MCF 10A (cell line): Measurements from ENCODE around the gene PAIP2B. TPM values are rescaled to one million over a fixed set of nuclear protein-coding genes. Genes with fewer than 3 reads are reported as not detected.
"Not testable (repeated sequence)": the region's sequence is repeated elsewhere in the genome, so short reads cannot be mapped to it uniquely, and the experiment has no call there.

Experiments
- BruUV-seq: library from RNA; stranded (reverse); fragments of 400-500 nt; replicated peaks from 2 replicates; lab custom pipeline; 2021; lab: Mats Ljungman, UMichigan
- CTCF ChIA-PET: fragments of 300-600 bp; sonication (Branson Sonifier 250); formaldehyde crosslinking; extraction: SDS; loops from one replicate; lab custom pipeline; 2021; ENCODE audit warnings: antibody characterized with exemption, inconsistent platforms; lab: Yijun Ruan, JAX
- POLR2A ChIA-PET: fragments of 300-600, 350-650 bp; sonication (Branson Sonifier 250); formaldehyde crosslinking; extraction: SDS; loops from one replicate; lab custom pipeline; 2020; ENCODE audit warnings: antibody characterized with exemption, inconsistent platforms; lab: Yijun Ruan, JAX
- DNase-seq: peaks from one replicate; pipeline ENCODE4 v3.0.0-alpha.2; 2018; ENCODE audit not compliant: unreplicated experiment
- H3K27ac Mint-ChIP-seq: one replicate; pipeline ENCODE4 v1.8.0; 2022; ENCODE audit warnings: mild to moderate bottlenecking, low read depth, mixed read lengths; ENCODE audit not compliant: unreplicated experiment
- H3K27me3 Mint-ChIP-seq: one replicate; pipeline ENCODE4 v1.8.0; 2022; ENCODE audit warnings: mixed read lengths; ENCODE audit not compliant: insufficient read depth, unreplicated experiment
- H3K36me3 Mint-ChIP-seq: one replicate; pipeline ENCODE4 v1.8.0; 2022; ENCODE audit warnings: mild to moderate bottlenecking, moderate library complexity, mixed read lengths; ENCODE audit not compliant: insufficient read depth, unreplicated experiment
- H3K4me1 Mint-ChIP-seq: one replicate; pipeline ENCODE4 v1.8.0; 2022; ENCODE audit warnings: mixed read lengths; ENCODE audit not compliant: insufficient read depth, unreplicated experiment
- H3K4me3 Mint-ChIP-seq: one replicate; pipeline ENCODE4 v1.8.0; 2022; ENCODE audit warnings: mild to moderate bottlenecking, moderate library complexity, mixed read lengths; ENCODE audit not compliant: unreplicated experiment
- H3K9me3 Mint-ChIP-seq: one replicate; pipeline ENCODE4 v1.8.0; 2022; ENCODE audit warnings: mixed read lengths; ENCODE audit not compliant: unreplicated experiment
- CTCF ChIP-seq: fragments of 200-600 bp; IDR thresholded peaks from one replicate; pipeline ENCODE4 v1.8.0; 2022; ENCODE audit warnings: antibody characterized with exemption, mild to moderate bottlenecking; ENCODE audit not compliant: unreplicated experiment
- intact Hi-C: fragments of 100-400 bp; cut with micrococcal nuclease; formaldehyde crosslinking; loops from 2 replicates; pipeline ENCODE4 v1.14.1; 2022
- total RNA-seq: library from RNA; stranded (reverse); gene quantifications from 2 replicates; pipeline ENCODE4 v1.2.3, GENCODE V29; 2022

PAIP2B gene
- total RNA-seq, 1 experiment from 2014 or later: 1.4 TPM

GRCh38 chr2:71235930-71236587, 9.2 kb upstream of the PAIP2B start:
- H3K9me3 Mint-ChIP-seq: peaks cover 7% of the 10 kb centered on the region
- no peak overlapping the region for H3K4me3 Mint-ChIP-seq
- peaks cover 45% of the 10 kb centered on the region for H3K27me3 Mint-ChIP-seq
- intact Hi-C loops: no loop called here
- ChIA-PET CTCF (interaction anchor here (0.5 to 1.5 kb wide), 6 partner anchors 11 to 79 kb away, joined by 3 to 6 read pairs (median 4); no protein-coding TSS in a partner anchor), POLR2A (interaction anchor here (3.0 kb wide), 1 partner anchor 9 kb away, joined by 15 read pairs; the partner anchor contains the start of gene PAIP2B)
- no peaks in the 10 kb centered on the region for H3K4me1 Mint-ChIP-seq
- H3K27ac Mint-ChIP-seq: no peak overlapping the region
- H3K36me3 Mint-ChIP-seq: no peaks in the 10 kb centered on the region
- DNase-seq: no peak
- TF ChIP-seq CTCF: no peak
- BruUV-seq: no TSS peak

GRCh38 chr2:71233072-71233471, 6.2 kb upstream of the PAIP2B start:
- BruUV-seq, H3K9me3 Mint-ChIP-seq, CTCF ChIA-PET, H3K36me3 Mint-ChIP-seq, H3K4me3 Mint-ChIP-seq, intact Hi-C loops, DNase-seq, H3K27ac Mint-ChIP-seq, H3K4me1 Mint-ChIP-seq, POLR2A ChIA-PET: not testable (repeated sequence)
- peaks cover 27% of the 10 kb centered on the region for H3K27me3 Mint-ChIP-seq

- Mint-ChIP-seq H3K9me3 (no peaks in the 10 kb centered on the region), H3K27me3 (peaks cover 12% of the 10 kb centered on the region), H3K36me3 (no peaks in the 10 kb centered on the region), H3K4me1 (peaks cover 12% of the 10 kb centered on the region), H3K4me3 (peak overlapping the region; percentile 93), H3K27ac (peak overlapping the region; percentile 63)
- ChIA-PET POLR2A (interaction anchor here (0.7 to 6.1 kb wide), 23 partner anchors 9 to 243 kb away, joined by 3 to 68 read pairs (median 4); partner anchors contain the start of genes MCEE, MPHOSPH10, NAGK and ZNF638), CTCF (interaction anchor here (0.5 to 6.3 kb wide), 12 partner anchors 10 to 1587 kb away, joined by 3 to 53 read pairs (median 4); no protein-coding TSS in a partner anchor)
- peak; percentile 6 for TF ChIP-seq CTCF
- TSS peak; percentile 63 for BruUV-seq
- no peak for DNase-seq
- intact Hi-C loops: loop anchor here (5.0 kb wide), 1 partner anchor 106 kb away; the partner anchor contains the start of gene ZNF638
These were observed 573 bp downstream of the PAIP2B start for GRCh38 chr2:71226096-71226964.

- H3K4me3 Mint-ChIP-seq: no peak overlapping the region
- POLR2A ChIA-PET: interaction anchor here (1.0 to 6.1 kb wide), 11 partner anchors 8 to 157 kb away, joined by 3 to 68 read pairs (median 4); partner anchors contain the start of genes MCEE, MPHOSPH10 and ZNF638
- CTCF ChIA-PET: interaction anchor here (0.6 to 6.3 kb wide), 14 partner anchors 9 to 289 kb away, joined by 3 to 53 read pairs (median 4); partner anchors contain the start of genes MPHOSPH10 and ZNF638
- no peak for TF ChIP-seq CTCF
- no TSS peak for BruUV-seq
- peaks cover 11% of the 10 kb centered on the region for H3K27me3 Mint-ChIP-seq
- no peaks in the 10 kb centered on the region for H3K9me3 Mint-ChIP-seq
- intact Hi-C loops: loop anchor here (1.0 to 5.0 kb wide), 3 partner anchors 57 to 286 kb away; partner anchors contain the start of gene ZNF638
- no peaks in the 10 kb centered on the region for H3K36me3 Mint-ChIP-seq
- H3K27ac Mint-ChIP-seq: no peak overlapping the region
- peaks cover 12% of the 10 kb centered on the region for H3K4me1 Mint-ChIP-seq
- DNase-seq: no peak
These were observed 2.0 kb downstream of the PAIP2B start for GRCh38 chr2:71224935-71225334.
